ENCODE measurements around the gene PEX6. TPM values are rescaled to one million over a fixed set of nuclear protein-coding genes. Genes with fewer than 3 reads are reported as not detected.
A peak's percentile ranks its signal among the peaks of the same experiment; 100 is the strongest.

PEX6 gene
- total and polyA plus RNA-seq, 2 of the 13 experiments (the other 11 are each of a cell fraction or from before 2014, with no cell fraction given) = 5.1 to 6.7 TPM

- TF ChIP-seq HOXA9 (CRISPR knock-in tag; IDR thresholded peaks at IDR 0.05; ENCODE audit: borderline replicate concordance) = 0 out of 2 replicates have a peak, but pooled peaks have one; percentile 68
- no peak for TF ChIP-seq KLF13 (CRISPR knock-in tag; IDR thresholded peaks at IDR 0.05)
- no peak; the same call in 1 of the 2 replicates for TF ChIP-seq NR1H2 (CRISPR knock-in tag; IDR thresholded peaks at IDR 0.05; ENCODE audit: borderline replicate concordance, low read depth)
- no peak for TF ChIP-seq MATR3 (CRISPR knock-in tag; IDR thresholded peaks at IDR 0.05)
- no peak for TF ChIP-seq ZNF597 (CRISPR knock-in tag; IDR thresholded peaks at IDR 0.05)
- TF ChIP-seq YEATS2 (CRISPR knock-in tag; IDR thresholded peaks at IDR 0.05; ENCODE audit: borderline replicate concordance) = peak; percentile 68; the same call in 1 of the 2 replicates
- peak; percentile 94 for TF ChIP-seq SAP130 (CRISPR knock-in tag; IDR thresholded peaks at IDR 0.05; ENCODE audit: low read depth)
- TF ChIP-seq MXD4 (CRISPR knock-in tag; IDR thresholded peaks at IDR 0.05) = peak; percentile 87
- TF ChIP-seq NR0B2 (CRISPR knock-in tag; IDR thresholded peaks at IDR 0.05) = no peak
- TF ChIP-seq ZSCAN31 (CRISPR knock-in tag; IDR thresholded peaks at IDR 0.05; ENCODE audit: low read depth) = no peak
- TF ChIP-seq ZNF20 (CRISPR knock-in tag; IDR thresholded peaks at IDR 0.05) = no peak
- TF ChIP-seq GATAD1 (CRISPR knock-in tag; IDR thresholded peaks at IDR 0.05) = peak; percentile 34; the same call in 1 of the 2 replicates
- TF ChIP-seq TOE1 (CRISPR knock-in tag; IDR thresholded peaks at IDR 0.05) = no peak
- 0 out of 2 replicates have a peak, but pooled peaks have one; percentile 25 for TF ChIP-seq TGIF2 (CRISPR knock-in tag; IDR thresholded peaks at IDR 0.05)
- no peak for TF ChIP-seq ZNF432 (CRISPR knock-in tag; IDR thresholded peaks at IDR 0.05; ENCODE audit: borderline replicate concordance)
- peak; percentile 97 for TF ChIP-seq REPIN1 (CRISPR knock-in tag; IDR thresholded peaks at IDR 0.05; ENCODE audit: borderline replicate concordance, low read depth)
- TF ChIP-seq THAP11 (CRISPR knock-in tag; IDR thresholded peaks at IDR 0.05) = no peak
- no peak for TF ChIP-seq MED8 (CRISPR knock-in tag; IDR thresholded peaks at IDR 0.05; ENCODE audit: insufficient replicate concordance)
- TF ChIP-seq RERE (CRISPR knock-in tag; IDR thresholded peaks at IDR 0.05; ENCODE audit: low read depth) = no peak
- TF ChIP-seq ZNF232 (CRISPR knock-in tag; IDR thresholded peaks at IDR 0.05; ENCODE audit: borderline replicate concordance) = no peak; the same call in 1 of the 2 replicates
- TF ChIP-seq ZFX (CRISPR knock-in tag; IDR thresholded peaks at IDR 0.05; ENCODE audit: low read depth) = peak; percentile 91
These were observed 39.8 kb downstream of the PEX6 start (continued) for GRCh38 chr6:42938987-42939809.

Measured in HepG2 (cell line).